T-helper 1 cell (primary cell): Measurements from ENCODE around the gene RP2.

Experiments used
- DNase-seq, 5 donors: peaks; one replicate each; pipeline ENCODE4 v3.0.0-alpha.2; 2012 to 2020
- total RNA-seq, 4 donors: gene quantifications; one replicate each; lab custom pipeline; 2026; lab: John Stamatoyannopoulos, UW

Gene RP2
- total RNA-seq = 7.0 to 12.6 (median 10.9) reads per million in 4 donors

DNA sequence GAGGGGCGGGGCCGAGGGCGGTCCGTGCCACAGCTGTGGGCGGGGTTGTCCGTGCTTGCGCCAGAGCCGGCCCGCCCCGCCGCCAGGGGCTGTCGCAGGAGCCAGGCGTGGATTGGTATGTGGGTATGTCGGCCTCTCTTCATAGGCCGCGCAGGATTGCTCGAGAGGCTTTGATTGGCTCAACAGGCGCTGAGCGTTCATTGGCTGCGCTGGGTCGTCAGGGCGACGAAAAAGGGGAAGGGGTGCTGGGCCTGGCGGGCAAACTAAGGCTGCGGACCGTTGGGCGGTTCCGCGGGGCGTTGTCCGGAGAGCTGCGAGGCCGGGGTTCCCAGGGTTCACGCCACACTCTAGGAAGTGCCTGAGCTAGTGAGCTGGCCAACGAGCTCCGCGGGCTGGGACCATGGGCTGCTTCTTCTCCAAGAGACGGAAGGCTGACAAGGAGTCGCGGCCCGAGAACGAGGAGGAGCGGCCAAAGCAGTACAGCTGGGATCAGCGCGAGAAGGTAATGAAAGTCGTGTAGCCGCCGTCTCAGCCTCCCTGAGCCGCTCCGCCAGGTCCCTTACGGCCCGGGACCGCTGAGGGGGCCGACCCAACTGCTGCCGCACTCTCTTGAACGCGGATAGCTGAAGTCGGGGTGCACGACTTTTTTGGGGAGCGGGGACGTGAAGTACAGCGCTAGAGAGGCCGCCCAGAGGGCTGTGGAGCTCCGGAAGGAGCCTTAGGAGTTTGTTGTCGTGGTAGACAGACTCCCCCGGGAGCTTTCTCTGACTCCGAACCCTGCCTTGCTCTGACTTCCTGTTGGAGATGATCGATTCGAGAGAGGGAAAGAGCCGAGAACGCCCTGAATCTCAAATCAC, at the start of gene RP2:
Gene RP2 (plus strand): TSS at position 343 of the 857 bp plus-strand sequence. CDS start 58 bp downstream, at position 401.
- peak; percentile 72 to 90 (median 78) for DNase-seq

DNA sequence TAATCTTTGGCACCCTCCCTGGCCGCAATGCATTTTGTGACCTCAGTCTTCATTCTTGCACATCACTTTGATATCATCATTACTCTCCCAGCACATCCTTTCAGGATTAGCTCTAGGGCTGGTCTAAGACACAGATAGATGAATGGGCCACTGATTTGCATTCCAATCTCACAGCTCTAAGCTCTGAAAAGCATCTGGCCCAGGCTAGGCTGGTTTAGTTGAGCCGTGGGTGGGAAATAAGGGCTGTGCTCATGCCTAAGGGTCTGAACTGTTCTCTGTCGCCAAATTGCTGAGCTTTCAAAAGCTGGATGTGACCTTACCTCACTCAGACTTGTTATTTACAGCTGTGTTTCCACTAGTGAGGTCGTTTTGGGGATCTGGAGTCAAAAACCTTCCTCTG, 47.9 kb upstream of the RP2 start:
- no peak for DNase-seq

DNA sequence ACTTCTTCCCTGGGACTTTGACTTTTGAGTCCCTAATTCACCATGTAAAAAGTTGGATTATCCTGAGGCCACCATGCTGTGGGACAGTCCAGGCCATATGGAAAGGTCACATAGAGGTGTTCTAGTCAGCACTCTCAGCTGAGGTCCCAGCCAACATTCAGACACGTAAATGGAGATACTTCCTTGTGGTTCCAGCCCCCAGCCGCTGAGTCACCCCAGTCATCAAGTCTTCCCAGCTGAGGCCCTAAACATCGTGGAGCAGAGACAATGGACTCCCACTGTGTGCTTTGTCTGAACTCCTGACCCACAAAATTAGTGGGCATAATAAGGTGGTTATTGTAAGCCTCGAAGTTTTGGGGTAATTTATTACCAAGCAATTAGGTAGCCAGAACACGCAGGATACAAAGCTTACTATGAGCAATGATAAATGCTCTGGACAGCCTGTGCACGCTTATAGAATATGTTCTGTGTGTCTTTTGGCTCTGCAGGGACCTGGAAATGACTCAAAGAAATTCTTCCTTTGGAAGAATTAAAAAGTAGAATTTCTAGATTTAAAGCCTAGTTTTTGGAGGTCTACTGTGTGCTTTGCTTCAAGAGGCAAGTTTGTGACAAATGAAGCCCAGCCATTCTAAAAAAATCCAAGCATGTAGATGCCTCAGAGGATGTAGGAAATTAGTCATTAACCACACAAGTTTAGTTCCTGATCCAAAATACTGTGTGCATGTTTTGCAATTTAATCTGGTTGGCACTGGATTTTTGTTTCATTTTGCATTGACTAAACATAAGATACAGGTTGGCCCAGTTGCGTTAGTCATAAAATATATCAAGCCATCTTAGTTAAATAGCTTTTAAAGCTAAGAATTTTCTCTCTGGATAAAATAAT, 44.7 kb upstream of the RP2 start:
- DNase-seq = peak in 1 of 5 donors; percentile 65

DNA sequence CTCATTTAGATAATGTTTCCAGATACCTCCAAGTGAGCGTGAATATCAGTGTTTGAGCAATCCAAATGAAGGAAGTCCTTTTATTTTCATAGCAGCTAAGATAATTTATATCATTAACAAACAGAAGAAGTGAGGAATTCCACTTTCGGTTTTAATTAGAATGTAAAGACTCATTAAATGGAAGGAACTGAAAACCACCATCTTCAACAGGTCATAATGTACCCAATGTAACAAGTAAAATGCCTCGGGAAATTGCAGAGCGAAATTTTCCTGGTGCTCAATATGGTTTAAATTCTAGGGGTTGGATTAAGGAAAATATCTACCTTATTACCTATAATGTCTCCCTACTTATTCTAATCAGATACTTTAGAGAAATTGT, 44.0 kb upstream of the RP2 start:
- DNase-seq = no peak

DNA sequence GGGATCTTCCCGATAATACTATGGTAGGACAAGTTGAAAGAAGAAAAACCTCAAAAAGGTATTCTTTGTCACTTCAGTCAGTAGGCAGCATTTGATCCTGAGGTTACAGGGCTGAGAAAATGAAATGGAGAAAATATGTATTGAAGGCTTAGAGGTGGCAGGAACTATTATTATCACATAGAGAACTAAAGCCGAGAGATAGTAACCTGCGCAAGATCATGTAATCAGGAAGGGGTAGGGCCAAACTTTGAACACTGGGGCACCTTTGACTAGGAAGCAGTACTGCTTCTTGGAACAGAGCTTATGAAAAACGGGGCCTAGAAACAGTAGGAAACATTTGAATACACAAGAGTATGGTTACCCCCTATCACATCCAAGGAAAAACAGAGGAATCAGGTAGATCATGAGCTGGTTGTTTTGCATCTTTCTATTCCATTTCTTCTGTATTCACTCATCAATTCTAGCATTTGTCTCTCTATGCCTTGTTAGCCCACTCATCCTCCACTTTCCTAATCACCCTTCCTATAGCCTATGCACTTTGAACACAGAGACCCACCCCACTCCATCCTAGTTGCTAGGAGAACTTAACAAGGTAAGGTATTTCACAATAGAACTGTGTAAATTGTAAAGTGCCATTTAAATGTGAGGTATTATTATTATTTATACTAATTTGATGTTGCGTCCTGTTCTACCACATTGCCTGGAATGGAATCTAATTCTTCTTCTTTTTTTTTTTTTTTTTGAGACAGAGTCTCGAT, 43.3 kb upstream of the RP2 start:
- DNase-seq = no peak

DNA sequence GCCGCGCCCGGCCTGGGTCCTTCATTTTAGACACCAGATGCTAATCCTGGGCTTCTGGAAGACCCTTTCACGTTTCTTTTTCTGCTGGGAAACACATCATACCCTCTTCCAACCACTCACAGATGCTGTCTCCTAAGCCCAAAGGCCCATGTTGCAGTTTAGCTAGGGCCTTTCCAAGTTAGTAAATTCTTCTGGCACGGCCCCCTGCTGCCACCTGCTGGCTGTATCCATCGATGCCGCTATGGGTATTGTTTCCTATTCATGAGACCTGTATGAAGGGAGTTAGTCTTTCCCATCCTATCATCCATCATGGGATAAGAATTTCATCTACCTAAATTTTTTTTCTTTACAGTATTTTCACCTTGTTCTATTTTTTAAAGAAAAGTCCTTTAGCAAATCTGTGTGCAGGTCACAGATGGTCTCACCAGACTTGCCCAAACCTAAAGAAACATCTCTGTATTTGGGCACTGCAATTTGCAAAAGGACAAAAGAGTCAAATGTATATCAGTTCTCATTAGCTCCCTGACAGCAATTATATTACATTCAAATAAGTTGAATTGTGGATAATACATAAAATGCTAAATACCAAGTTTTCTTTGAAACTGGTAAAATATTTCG, 40.2 kb upstream of the RP2 start:
- DNase-seq = peak; percentile 30 to 63 (median 48)

DNA sequence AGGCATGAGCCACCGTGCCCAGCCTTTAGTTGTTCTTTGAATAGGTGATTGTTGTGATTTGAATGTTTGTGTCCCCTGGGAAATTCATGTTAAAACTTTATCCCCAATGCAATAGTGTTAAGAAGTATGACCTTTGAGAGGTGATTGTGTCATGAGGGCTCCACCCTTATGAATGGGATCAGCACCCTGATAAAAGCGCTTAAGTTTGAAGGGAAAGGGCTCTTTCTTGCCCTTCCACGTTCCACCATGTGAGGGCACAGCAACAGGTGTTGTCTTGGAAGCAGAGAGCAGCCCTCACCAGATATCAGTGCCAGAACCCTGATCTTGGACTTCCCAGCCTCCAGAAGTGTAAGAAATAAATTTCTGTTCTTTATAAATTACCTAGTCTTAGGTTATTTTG, 33.7 kb upstream of the RP2 start:
- DNase-seq = no peak

DNA sequence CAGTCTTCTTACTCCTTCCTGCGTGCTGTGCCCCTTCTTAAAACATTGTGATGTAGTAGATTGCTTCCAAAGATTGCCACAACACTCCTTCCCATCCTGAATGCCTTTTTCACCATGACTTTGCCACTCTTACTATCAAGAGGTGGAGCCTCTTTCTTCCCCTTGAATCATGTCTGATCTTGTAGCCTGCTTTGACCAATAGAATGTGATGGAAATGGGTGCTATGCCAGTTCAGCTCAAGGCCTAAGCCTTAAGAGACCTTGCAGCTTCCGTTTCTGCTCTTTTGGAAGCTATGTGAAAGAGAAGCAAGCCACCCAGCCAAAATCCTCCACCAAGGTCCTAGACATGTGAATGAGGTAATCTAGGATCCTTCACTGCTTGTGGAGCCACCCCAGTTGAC, 31.6 kb upstream of the RP2 start:
- no peak for DNase-seq

DNA sequence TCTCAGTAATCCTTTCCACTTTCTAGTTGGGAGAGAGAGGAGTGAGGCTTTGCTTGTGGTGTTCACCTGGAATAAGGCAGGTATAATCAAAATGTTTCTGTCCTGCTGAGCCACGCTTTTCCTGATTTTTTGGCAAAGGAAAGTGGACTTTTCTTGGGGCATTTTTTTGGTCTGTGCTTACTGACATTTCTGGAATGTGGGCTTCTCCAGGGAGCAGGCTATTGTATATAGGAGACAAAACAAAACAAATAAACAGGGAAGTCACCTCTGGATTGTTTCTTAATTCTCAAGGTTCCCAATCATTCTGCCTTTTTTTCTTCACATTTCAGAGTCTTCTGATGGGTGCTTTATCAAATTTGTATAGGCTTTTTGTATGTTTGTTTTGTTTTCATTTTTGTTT, 25.7 kb upstream of the RP2 start:
- DNase-seq = no peak

DNA sequence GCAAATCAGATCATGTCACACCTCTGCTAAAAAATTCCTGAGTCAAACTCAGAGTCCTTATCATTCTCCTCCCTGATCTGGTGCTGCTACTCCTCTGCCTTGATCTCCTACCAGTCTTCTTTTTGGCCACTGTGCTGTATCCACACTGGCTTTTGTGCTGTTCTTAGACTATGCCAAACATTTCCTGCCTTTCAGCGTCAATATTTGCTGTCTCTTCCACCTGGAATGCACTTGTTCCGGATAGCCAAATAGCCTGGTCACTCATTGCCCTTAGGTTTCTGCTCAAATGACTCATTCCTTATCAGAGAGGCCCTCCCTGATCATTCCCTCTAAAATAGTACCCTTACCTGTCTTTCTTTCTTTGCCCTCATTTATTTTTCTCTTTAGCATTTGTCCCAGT, 24.4 kb upstream of the RP2 start:
- DNase-seq = no peak

DNA sequence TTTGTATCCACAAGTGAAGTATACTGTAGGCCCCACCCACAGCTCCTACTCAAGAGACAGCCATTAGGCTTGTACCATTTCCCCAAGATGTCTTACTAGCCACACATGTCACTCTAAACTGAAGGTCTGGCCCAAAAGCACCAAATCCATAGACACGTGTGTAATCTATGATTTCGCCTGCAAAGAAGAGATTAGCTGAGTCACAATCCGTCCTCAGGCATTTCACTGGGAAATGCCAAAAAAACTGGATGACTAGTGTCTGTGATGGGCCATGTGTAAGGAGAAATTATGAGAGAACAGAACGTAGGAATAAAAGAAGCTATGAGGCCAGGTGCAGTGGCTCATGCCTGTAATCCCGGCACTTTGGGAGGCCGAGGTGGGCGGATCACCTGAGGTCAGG, 21.9 kb upstream of the RP2 start:
- DNase-seq = no peak

DNA sequence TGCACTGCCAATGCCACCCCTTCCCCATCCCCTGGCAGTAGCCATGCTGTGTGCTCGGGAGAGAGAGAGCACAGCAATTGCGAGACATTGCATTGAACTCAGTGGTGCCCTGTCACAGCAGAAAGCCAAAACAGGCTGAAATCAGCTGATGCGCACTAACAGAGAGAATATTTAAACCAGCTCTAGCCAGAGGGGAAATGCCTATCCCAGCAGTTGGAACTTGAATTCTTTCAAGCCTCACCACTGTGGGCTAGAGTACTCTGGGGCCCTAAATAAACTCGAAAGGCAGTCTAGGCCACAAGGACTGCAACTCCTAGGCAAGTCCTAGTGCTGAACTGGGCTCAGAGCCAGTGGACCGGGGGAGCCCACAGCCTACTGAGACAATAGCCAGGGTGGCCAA, 17.7 kb upstream of the RP2 start:
- DNase-seq = no peak

DNA sequence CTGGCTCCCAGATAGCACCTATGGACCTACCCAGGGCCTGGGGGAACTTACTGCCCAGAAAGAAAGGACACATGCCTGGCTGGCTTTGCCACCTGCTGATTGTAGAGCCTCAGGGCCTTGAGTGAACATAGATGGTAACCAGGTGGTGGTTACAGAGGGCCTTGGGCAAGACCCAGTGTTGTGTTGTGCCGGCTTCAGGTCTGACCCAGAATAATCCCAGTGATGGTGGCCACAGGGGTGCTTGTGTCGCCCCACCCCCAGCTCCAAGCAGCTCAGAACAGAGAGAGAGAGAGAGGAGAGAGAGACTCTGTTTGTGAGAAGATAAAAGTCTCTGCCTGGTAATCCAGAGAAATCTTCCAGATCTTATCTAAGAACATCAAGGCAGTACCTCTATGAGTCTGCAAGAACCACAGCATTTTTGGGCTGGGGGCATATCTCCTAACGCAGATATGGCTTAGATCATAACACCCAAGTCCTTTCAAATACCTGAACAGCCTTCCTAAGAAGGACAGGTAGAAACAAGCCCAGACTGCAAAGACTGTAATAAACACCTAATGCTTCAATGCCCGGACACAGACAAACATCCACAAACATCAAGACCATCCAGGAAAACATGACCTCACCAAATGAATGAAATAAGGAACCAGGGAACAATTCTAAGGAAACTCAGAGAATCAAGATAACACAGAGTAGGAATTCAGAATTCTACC, 16.3 kb upstream of the RP2 start:
- DNase-seq = no peak

DNA sequence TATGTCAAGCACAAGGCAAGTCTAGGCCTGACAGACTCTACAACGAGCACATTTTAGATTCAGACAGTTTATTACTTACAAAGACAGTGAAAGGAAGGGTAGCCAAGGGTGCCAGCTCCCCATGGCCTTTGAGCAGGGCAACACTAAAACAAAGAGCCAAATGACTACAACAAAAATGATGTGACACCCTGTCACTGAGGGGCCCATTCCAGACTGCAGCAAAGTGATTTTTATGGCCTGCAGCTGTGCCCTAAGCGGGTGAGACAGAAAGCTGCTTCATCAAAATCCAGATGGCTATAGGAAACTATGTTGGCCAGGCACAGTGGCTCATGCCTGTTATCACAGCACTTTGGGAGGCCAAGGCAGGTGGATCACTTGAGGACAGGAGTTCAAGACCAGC, 13.4 kb upstream of the RP2 start:
- no peak for DNase-seq

DNA sequence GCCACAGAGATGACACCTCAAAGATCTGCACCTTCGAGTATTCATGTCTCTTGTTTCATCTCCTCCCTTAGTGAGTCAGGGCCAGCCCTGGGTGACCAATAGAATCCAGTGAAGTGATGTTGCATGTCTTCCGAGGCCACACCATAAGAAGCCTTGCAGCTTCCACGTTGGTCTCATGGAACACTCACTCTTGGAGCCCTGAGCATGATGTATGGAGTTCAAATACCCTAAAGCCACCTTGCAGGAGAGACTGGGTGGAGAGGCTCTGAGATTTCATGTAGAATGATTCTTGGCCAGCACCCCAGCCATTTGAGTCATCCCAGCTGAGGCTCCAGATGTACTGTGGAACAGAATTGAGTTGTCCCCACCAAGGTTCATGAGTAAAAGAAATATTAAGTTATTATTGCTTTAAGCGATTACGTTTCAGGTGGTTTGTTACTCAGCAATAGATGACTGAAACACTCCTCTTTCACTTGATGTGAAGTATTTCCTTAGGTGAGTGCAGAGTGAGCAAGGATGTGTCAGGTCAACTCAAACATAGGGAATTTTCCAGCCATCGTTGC, 5.0 kb upstream of the RP2 start:
- DNase-seq = no peak

DNA sequence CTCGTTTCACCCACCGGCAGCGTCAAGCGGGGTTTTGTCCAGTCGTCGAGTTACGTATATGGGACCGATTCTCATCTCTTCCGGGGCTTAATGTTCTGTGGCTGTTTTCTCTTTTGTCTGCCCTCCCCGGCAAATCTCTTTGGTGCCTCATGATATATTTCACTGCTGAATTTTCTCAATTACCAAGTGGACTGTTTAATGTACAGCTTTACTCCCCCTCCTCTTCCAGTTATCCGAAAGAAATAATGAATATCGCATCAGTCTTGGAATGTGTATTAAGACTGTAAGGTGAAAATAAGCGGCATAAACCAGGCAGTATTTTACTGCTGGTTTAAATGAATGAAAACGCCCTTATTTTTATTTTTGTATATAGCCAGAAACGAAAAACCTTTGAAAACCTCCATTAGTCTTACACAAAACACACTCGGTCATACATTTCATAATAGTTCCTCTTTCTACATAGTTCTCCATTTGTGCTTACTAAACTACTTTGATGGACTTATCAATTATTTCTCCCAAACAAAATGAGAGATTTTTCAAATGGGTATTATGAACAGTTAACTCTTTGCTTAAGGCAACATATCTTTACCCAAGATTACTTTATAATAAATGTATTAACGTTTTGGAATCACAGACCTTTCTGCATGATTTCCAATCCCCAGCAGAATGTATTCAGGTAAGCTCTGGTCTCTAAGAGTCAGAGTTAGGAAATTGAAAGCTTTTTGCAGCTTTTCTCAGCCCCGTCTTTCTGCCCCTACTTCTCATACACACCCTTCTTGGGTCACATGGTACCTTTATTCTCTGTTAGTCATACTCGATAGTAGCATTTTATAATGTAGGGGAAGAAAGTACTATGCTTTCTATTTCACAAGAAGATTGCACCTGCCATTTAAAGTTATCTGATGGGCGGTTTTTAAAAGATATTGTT, 979 bp downstream of the RP2 start:
- DNase-seq = peak in 3 of 5 donors; percentile 17 to 20 (median 19)

DNA sequence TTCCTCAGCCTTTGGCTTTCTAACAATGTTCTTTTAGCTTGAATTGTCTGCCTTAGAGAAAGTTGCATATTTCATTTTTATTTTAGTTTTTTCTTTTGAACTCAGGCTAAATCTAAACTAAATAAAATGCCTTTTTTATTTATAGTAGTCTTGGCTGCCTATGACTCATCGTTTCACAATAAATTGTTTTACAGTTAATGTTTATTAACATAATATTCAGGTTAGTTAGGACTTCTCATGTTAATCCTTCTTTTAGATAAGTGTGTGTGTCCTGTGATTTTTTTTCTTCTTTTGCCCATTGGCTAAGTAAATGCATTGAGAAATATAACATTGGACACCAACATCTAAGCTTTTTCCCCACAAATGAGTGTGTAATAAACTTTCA, 1.6 kb downstream of the RP2 start:
- DNase-seq = no peak

DNA sequence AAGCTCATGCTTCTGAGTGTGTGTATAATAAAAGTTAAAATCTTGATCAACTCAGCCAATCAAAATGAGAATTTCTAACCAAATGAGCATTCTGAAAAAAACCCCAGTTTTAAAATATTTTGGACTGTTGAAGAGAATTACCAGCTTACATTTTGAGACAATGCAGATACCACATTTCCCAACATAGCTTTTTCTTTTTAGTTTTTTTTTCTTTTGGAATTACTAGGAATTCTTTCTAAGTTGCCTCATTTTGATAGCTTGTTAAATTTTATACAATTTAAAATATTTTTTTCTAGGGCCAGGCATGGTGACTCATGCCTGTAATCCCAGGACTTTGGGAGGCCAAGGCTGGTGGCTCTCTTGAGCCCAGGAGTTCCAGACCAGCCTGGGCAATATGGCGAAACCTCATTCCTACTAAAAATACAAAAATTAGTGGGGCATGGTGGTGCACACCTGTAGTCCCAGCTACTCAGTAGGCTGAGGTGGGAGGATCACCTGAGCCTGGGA, 2.2 kb downstream of the RP2 start:
- no peak for DNase-seq

DNA sequence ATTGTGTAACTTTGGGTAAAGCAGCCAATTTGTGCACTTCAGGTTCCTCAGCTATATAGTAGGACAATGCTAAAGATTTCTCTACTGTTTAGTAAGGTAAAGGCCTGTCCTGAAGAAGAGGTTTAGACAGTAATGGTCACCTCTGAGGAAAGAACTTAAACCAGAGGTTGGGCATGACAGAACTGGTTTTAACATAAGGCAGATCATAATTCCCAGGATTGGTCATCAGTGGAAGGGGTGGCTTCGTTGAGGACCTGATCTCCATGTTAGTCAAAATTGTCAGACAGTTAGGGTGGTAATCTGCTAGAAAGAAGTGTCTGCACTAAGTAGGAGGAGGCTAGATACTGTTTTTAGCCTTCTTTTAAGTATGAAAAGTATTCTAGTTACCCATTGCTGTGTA, 4.1 kb downstream of the RP2 start:
- no peak for DNase-seq

DNA sequence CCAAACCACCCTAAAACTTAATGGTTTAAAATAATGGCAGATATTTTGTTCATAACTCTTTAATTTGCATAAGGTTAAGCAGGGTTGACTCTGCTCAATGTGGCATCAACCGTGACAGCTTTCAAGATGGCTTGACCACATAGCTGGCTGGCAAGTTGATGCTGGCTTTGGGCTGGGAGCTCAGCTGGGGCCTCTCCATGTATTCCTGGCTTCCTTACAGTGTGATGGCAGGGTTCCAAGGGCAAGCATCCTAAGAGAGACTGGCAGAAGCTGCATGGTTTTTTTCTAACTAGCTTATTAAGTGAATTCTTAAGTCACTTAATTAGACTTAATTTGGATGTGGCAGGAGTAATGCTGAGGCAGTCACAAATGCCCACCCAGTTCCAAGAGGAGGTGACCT, 4.5 kb downstream of the RP2 start:
- no peak for DNase-seq
